Naive thymus-derived CD4-positive, alpha-beta T cell (primary cell): ENCODE results near the gene GXYLT2. TPM values are rescaled to one million over a fixed set of nuclear protein-coding genes. Genes with fewer than 3 reads are reported as not detected.
A peak's percentile ranks its signal among the peaks of the same experiment; 100 is the strongest.

Experiments
- ATAC-seq: fragments of 150-1000 bp; cut with Tn5 transposase; 2 replicates; pipeline ENCODE4 v1.10.0; 2021; ENCODE audit warnings: mild to moderate bottlenecking, moderate library complexity
- CTCF ChIA-PET: fragments of 350-600 bp; sonication (Branson Sonifier 250); formaldehyde crosslinking; loops from one replicate; lab custom pipeline; 2021; ENCODE audit warnings: antibody characterized with exemption; lab: Charles Lee
- POLR2A ChIA-PET: fragments of 350-600 bp; sonication (Branson Sonifier 250); formaldehyde crosslinking; loops from one replicate; lab custom pipeline; 2021; ENCODE audit warnings: antibody characterized with exemption, inconsistent platforms; lab: Charles Lee
- DNase-seq, 9 donors: peaks; one replicate each; pipeline versions ENCODE4 v3.0.0 to v3.0.0-alpha.2; 2020 to 2022; ENCODE audit warnings: mixed read lengths in 1 of 9
- H3K27ac ChIP-seq: one replicate; pipeline ENCODE4 v1.7.0; 2013; ENCODE audit warnings: mild to moderate bottlenecking, low read depth, low read length, moderate library complexity
- H3K27me3 ChIP-seq, 2 donors: one replicate each; pipeline ENCODE4 v1.7.0; 2013; ENCODE audit warnings: low read length in 2 of 2, mild to moderate bottlenecking in 2 of 2, moderate library complexity in 2 of 2; ENCODE audit not compliant: control insufficient read depth in 2 of 2, insufficient read depth in 2 of 2
- H3K36me3 ChIP-seq, 3 experiments: 1 replicate in 2 of 3; 2 replicates in 1 of 3; pipeline ENCODE4 v1.7.0; 2013; ENCODE audit warnings: low read length in 3 of 3, mild to moderate bottlenecking in 3 of 3, moderate library complexity in 1 of 3; ENCODE audit not compliant: insufficient read depth in 3 of 3, control insufficient read depth in 2 of 3
- H3K4me1 ChIP-seq, 2 donors: one replicate each; pipeline ENCODE4 v1.7.0; 2013; ENCODE audit warnings: low read length in 2 of 2, mild to moderate bottlenecking in 2 of 2, moderate library complexity in 1 of 2; ENCODE audit not compliant: control insufficient read depth in 2 of 2, insufficient read depth in 2 of 2
- H3K4me3 ChIP-seq: 2 replicates; pipeline ENCODE4 v1.7.0; 2013; ENCODE audit warnings: mild to moderate bottlenecking, low read length
- H3K9me3 ChIP-seq, 3 experiments: 1 replicate in 2 of 3; 2 replicates in 1 of 3; pipeline ENCODE4 v1.7.0; 2013; ENCODE audit warnings: low read length in 3 of 3; ENCODE audit not compliant: control insufficient read depth in 2 of 3
- H3K27ac Mint-ChIP-seq, 9 donors: one replicate each; pipeline ENCODE4 v1.8.0; 2020 to 2022; ENCODE audit warnings: mixed read lengths in 9 of 9, mild to moderate bottlenecking in 8 of 9, moderate library complexity in 5 of 9, inconsistent platforms in 2 of 9
- H3K27me3 Mint-ChIP-seq, 5 donors: one replicate each; pipeline ENCODE4 v1.8.0; 2021 to 2022; ENCODE audit warnings: mixed read lengths in 5 of 5, mild to moderate bottlenecking in 1 of 5
- H3K36me3 Mint-ChIP-seq, 5 donors: one replicate each; pipeline ENCODE4 v1.8.0; 2020 to 2022; ENCODE audit warnings: mixed read lengths in 5 of 5, mild to moderate bottlenecking in 3 of 5, inconsistent platforms in 1 of 5
- H3K4me1 Mint-ChIP-seq, 7 donors: one replicate each; pipeline ENCODE4 v1.8.0; 2020 to 2022; ENCODE audit warnings: mixed read lengths in 7 of 7, mild to moderate bottlenecking in 3 of 7, inconsistent platforms in 1 of 7
- H3K4me3 Mint-ChIP-seq, 10 donors: one replicate each; pipeline ENCODE4 v1.8.0; 2020 to 2022; ENCODE audit warnings: mild to moderate bottlenecking in 10 of 10, mixed read lengths in 10 of 10, moderate library complexity in 6 of 10, inconsistent platforms in 2 of 10
- H3K9me3 Mint-ChIP-seq, 11 donors: one replicate each; pipeline ENCODE4 v1.8.0; 2020 to 2022; ENCODE audit warnings: mixed read lengths in 11 of 11, mild to moderate bottlenecking in 4 of 11, inconsistent platforms in 1 of 11, moderate library complexity in 1 of 11
- intact Hi-C, 2 donors: fragments of 100-400 bp; cut with micrococcal nuclease; formaldehyde crosslinking; loops; one replicate each; pipeline ENCODE4 v1.15.1; 2023
- polyA plus RNA-seq, 2 donors: library from polyadenylated mRNA; unstranded; fragments of 300-500 nt; fragmentation: Illumina TruSeq; gene quantifications; one replicate each; pipeline ENCODE4 v1.2.3, GENCODE V29; 2021
- total RNA-seq, 6 experiments: library from RNA in 5 of 6; stranded (reverse) in 5 of 6; gene quantifications; 1 replicate in 5 of 6; 2 replicates in 1 of 6; pipeline ENCODE4 v1.2.3 and lab custom pipeline; 2021 to 2026

GXYLT2 gene
- total and polyA plus RNA-seq, 7 experiments from 2014 or later = not detected

DNA sequence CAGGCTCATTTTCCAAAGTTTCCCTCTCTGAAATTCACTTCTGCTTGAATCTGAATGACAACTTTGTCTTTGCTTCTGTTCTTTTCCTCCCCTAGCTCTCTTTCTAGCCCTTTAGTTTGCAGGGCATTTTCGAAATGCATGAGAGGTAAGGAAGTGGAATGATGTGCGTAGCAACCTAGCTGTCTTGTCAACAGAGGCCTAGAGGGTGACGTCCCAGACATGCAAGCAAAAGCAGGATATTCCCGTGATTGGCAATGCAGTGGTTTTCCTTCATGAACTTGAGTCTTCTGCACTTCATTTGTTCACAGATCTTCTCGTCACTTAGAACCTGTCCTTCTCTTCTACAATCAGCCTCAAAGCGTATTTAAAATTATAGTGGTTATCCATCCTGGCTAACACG lies 56.9 kb downstream of the GXYLT2 start:
- Mint-ChIP-seq H3K9me3 (no peaks in the 10 kb centered on the region), H3K27ac (no peak overlapping the region), H3K4me1 (peaks cover 0 to 8% (median 0%) of the 10 kb centered on the region in 7 donors), H3K36me3 (no peaks in the 10 kb centered on the region), H3K27me3 (peaks cover 0 to 5% (median 0%) of the 10 kb centered on the region in 5 donors), H3K4me3 (no peak overlapping the region)
- Histone ChIP-seq H3K36me3 (no peaks in the 10 kb centered on the region), H3K9me3 (no peaks in the 10 kb centered on the region), H3K4me3 (no peak overlapping the region), H3K27ac (no peak overlapping the region), H3K4me1 (no peaks in the 10 kb centered on the region), H3K27me3 (no peaks in the 10 kb centered on the region)
- no peak for ATAC-seq
- ChIA-PET CTCF (no interaction called here), POLR2A (no interaction called here)
- no peak for DNase-seq
- intact Hi-C loops = no loop called here

DNA sequence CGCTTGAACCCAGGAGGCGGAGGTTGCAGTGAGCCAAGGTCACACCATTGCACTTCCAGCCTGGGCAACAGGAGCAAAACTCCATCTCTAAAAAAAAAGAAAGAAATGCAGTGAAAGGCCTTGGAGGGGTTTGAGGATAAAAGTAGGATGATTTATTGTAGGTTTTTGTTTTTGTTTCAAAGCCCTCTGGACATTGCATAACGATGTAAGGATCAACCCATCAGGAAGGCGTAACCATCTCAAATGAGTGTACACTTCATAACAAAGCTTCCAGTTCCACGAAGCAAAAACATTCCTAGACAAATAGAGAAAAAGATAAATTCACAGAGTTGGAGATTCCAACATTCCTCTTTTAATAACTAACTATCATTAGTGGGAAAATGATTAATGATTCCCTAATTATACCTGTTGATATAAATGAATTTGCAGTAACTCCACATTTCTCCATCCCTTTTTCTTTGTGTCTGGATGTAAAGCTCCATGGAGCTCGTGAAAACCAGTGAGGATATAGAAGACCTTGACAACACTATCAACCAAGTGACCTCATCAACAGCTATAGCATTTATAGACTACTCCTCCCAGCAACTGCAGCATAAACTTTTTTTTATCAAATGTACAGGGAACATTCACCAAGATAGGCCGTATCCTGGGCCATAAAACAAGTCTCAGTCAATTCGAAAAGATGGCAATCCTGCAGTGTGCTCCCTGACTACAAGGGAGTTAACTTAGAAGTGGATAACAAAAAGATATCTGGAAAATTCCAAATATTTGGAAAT lies 60.1 kb downstream of the GXYLT2 start:
- no peak overlapping the region for H3K27ac ChIP-seq
- Mint-ChIP-seq H3K36me3 (no peaks in the 10 kb centered on the region), H3K4me1 (peaks cover 0 to 18% (median 11%) of the 10 kb centered on the region in 7 donors), H3K27ac (no peak overlapping the region), H3K4me3 (no peak overlapping the region), H3K27me3 (no peaks in the 10 kb centered on the region), H3K9me3 (no peaks in the 10 kb centered on the region)
- DNase-seq (no peak), ATAC-seq (no peak)
- H3K4me3 ChIP-seq = no peak overlapping the region
- intact Hi-C loops = no loop called here
- CTCF ChIA-PET = interaction anchor here (0.6 to 0.8 kb wide), 2 partner anchors 18 to 149 kb away, joined by 3 read pairs; no protein-coding TSS in a partner anchor
- no peaks in the 10 kb centered on the region for H3K27me3 ChIP-seq
- no peaks in the 10 kb centered on the region for H3K9me3 ChIP-seq
- H3K4me1 ChIP-seq = no peaks in the 10 kb centered on the region
- no peaks in the 10 kb centered on the region for H3K36me3 ChIP-seq
- POLR2A ChIA-PET = no interaction called here

GRCh38 chr3:72949016-72949415 lies 61.2 kb downstream of the GXYLT2 start:
- H3K27me3 Mint-ChIP-seq = no peaks in the 10 kb centered on the region
- ChIA-PET POLR2A (no interaction called here), CTCF (no interaction called here)
- Histone ChIP-seq H3K4me1 (no peaks in the 10 kb centered on the region), H3K4me3 (no peak overlapping the region), H3K27ac (no peak overlapping the region), H3K36me3 (no peaks in the 10 kb centered on the region), H3K27me3 (no peaks in the 10 kb centered on the region), H3K9me3 (no peaks in the 10 kb centered on the region)
- intact Hi-C loops = no loop called here
- no peak for DNase-seq
- no peak overlapping the region for H3K27ac Mint-ChIP-seq
- H3K36me3 Mint-ChIP-seq = no peaks in the 10 kb centered on the region
- no peak overlapping the region for H3K4me3 Mint-ChIP-seq
- peaks cover 0 to 18% (median 11%) of the 10 kb centered on the region in 7 donors for H3K4me1 Mint-ChIP-seq
- no peak for ATAC-seq
- no peaks in the 10 kb centered on the region for H3K9me3 Mint-ChIP-seq

DNA sequence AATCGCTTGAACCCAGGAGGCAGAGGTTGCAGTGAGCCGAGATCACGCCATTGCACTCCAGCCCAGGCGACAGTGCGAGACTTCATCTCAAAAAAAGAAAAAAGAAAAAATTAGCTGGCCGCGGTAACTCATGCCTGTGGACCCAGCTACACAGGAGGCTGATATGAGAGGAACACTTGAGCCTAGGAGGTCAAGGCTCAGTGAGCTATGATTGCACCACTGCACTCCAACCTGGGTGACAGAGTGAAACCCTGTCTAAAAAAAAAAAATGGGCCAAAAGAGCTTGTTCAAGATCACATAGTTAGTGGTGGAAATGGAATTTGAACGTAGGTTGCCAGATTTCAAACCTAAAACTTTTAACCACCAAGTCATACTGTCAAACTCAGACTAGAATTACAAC lies 62.5 kb downstream of the GXYLT2 start:
- Histone ChIP-seq H3K4me1 (no peaks in the 10 kb centered on the region), H3K36me3 (no peaks in the 10 kb centered on the region), H3K9me3 (no peaks in the 10 kb centered on the region), H3K27me3 (no peaks in the 10 kb centered on the region), H3K4me3 (no peak overlapping the region), H3K27ac (no peak overlapping the region)
- ChIA-PET CTCF (interaction anchor here (0.6 kb wide), 1 partner anchor 1221 kb away, joined by 3 read pairs; no protein-coding TSS in a partner anchor), POLR2A (no interaction called here)
- Mint-ChIP-seq H3K27me3 (peaks cover 0 to 4% (median 0%) of the 10 kb centered on the region in 5 donors), H3K36me3 (no peaks in the 10 kb centered on the region), H3K9me3 (no peaks in the 10 kb centered on the region), H3K27ac (peak overlapping the region in 1 of 9 donors; percentile 34), H3K4me1 (peaks cover 0 to 17% (median 11%) of the 10 kb centered on the region in 7 donors), H3K4me3 (no peak overlapping the region)
- DNase-seq (no peak), ATAC-seq (no peak)
- intact Hi-C loops = no loop called here

DNA sequence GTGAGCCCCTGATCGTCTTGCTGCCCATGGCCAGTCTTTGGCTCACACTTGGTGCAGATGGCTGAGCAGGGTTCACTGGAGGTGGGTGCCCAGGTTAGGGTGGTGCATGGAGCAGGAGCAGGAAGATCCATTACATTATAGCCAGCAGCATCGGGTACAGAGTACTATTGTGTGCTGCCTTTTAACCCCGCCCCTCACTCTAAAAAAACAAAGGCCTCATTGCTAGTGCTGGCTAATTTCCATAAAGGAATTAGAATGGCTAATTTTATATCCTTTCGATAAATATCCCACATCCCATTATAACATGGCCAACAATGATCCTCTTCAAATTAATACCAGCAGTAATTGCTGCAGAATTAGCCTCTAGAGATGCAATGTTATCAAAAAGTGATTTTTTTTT lies 63.0 kb downstream of the GXYLT2 start:
- CTCF ChIA-PET = no interaction called here

GRCh38 chr3:72951259-72951722 lies 63.4 kb downstream of the GXYLT2 start:
- H3K27me3 ChIP-seq = no peaks in the 10 kb centered on the region
- H3K4me1 ChIP-seq = no peaks in the 10 kb centered on the region
- H3K9me3 ChIP-seq = no peaks in the 10 kb centered on the region
- peak overlapping the region in 2 of 10 donors; percentile 13 to 17 for H3K4me3 Mint-ChIP-seq
- POLR2A ChIA-PET = no interaction called here
- CTCF ChIA-PET = interaction anchor here (0.7 kb wide), 2 partner anchors 219 to 540 kb away, joined by 3 to 4 read pairs; no protein-coding TSS in a partner anchor
- H3K27ac Mint-ChIP-seq = no peak overlapping the region
- H3K27me3 Mint-ChIP-seq = peaks cover 0 to 7% (median 0%) of the 10 kb centered on the region in 5 donors
- peaks cover 0 to 17% (median 11%) of the 10 kb centered on the region in 7 donors for H3K4me1 Mint-ChIP-seq
- H3K36me3 Mint-ChIP-seq = no peaks in the 10 kb centered on the region
- no peaks in the 10 kb centered on the region for H3K36me3 ChIP-seq
- ATAC-seq = no peak
- H3K9me3 Mint-ChIP-seq = no peaks in the 10 kb centered on the region
- intact Hi-C loops = no loop called here
- peak in 2 of 9 donors; percentile 15 to 27 for DNase-seq
- H3K4me3 ChIP-seq = no peak overlapping the region
- no peak overlapping the region for H3K27ac ChIP-seq

More for the DNA sequence above, 63.0 kb downstream of the GXYLT2 start:
- no peaks in the 10 kb centered on the region for H3K9me3 Mint-ChIP-seq
- Histone ChIP-seq H3K4me3 (no peak overlapping the region), H3K9me3 (no peaks in the 10 kb centered on the region), H3K27ac (no peak overlapping the region), H3K36me3 (no peaks in the 10 kb centered on the region), H3K27me3 (no peaks in the 10 kb centered on the region), H3K4me1 (no peaks in the 10 kb centered on the region)
- H3K27me3 Mint-ChIP-seq = peaks cover 0 to 4% (median 0%) of the 10 kb centered on the region in 5 donors
- H3K4me1 Mint-ChIP-seq = peaks cover 0 to 17% (median 11%) of the 10 kb centered on the region in 7 donors
- ATAC-seq (no peak), DNase-seq (no peak)
- no peak overlapping the region for H3K27ac Mint-ChIP-seq
- H3K36me3 Mint-ChIP-seq = no peaks in the 10 kb centered on the region
- intact Hi-C loops = no loop called here
- POLR2A ChIA-PET = no interaction called here
- peak overlapping the region in 1 of 10 donors; percentile 17 for H3K4me3 Mint-ChIP-seq
